Measurements from ENCODE around the gene RAB11A.

DNA sequence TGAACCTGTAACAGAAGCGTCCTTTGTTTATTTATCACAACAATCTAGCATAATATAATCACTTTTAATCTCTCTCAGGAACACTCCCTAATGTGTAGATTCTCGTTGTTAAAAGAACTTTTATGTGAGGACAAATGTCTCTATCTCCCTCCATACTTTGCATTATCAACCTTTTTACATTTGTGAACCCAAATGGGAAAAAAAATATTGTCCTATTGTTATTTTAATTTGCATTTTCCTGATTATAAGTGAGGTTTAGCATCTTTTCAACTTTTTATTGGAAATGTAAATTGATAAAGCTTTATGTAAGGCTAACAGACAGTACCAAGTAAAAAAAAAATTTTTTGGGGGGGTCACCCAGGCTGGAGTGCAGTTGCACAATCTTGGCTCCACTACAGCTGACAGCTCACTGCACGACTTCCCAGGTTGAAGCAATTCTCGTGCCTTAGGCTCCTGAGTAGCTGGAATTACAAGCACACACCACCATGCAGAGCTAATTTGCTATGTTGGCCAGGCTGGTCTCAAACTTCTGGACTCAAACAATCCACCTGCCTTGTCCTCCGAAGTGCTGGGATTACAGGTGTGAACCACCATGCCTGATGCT is 44.2 kb upstream of the RAB11A start:
- TF ChIP-seq EZH2 (IDR thresholded peaks at IDR 0.05) (no peak), EZH2phosphoT487 (IDR thresholded peaks at IDR 0.05) (no peak)
- TF ChIP-seq, protein P1, sequence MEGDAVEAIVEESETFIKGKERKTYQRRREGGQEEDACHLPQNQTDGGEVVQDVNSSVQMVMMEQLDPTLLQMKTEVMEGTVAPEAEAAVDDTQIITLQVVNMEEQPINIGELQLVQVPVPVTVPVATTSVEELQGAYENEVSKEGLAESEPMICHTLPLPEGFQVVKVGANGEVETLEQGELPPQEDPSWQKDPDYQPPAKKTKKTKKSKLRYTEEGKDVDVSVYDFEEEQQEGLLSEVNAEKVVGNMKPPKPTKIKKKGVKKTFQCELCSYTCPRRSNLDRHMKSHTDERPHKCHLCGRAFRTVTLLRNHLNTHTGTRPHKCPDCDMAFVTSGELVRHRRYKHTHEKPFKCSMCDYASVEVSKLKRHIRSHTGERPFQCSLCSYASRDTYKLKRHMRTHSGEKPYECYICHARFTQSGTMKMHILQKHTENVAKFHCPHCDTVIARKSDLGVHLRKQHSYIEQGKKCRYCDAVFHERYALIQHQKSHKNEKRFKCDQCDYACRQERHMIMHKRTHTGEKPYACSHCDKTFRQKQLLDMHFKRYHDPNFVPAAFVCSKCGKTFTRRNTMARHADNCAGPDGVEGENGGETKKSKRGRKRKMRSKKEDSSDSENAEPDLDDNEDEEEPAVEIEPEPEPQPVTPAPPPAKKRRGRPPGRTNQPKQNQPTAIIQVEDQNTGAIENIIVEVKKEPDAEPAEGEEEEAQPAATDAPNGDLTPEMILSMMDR (IDR thresholded peaks at IDR 0.05): no peak

Data from neural progenitor cell (in vitro differentiated cells).